ENCODE measurements around the gene ZNF746. TPM values are rescaled to one million over a fixed set of nuclear protein-coding genes. Genes with fewer than 3 reads are reported as not detected.

ZNF746 gene
- total and polyA plus RNA-seq, 9 of the 15 experiments (the other 6 are each of a cell fraction or from before 2014, with no cell fraction given): 1.7 to 31.6 (median 13.3) TPM

GRCh38 chr7:149431486-149432120, 66.0 kb downstream of the ZNF746 start:
- no TSS peak for BruUV-seq (replicated peaks)
- FAIRE-seq: no peak
- no peak for ATAC-seq
- no peak overlapping the region for H3K27ac ChIP-seq (ENCODE audit: extremely low read depth, low read depth, low read length)
- no peaks in the 10 kb centered on the region; a peak in 2 of 5 replicates for H3K4me1 ChIP-seq (replicated peaks in 1 of 2; ENCODE audit: control insufficient read depth in 2 of 2, insufficient read depth in 2 of 2, low read length in 2 of 2)
- H3K4me2 ChIP-seq (ENCODE audit: insufficient read depth, low read length): no peak overlapping the region
- ChIA-PET CTCF (ENCODE audit: low intra/inter-chr PET ratio) (no interaction called here), POLR2A (no interaction called here)
- intact Hi-C loops (cut with micrococcal nuclease) (no loop called here), in situ Hi-C loops (cut with MboI) (no loop called here)
- H3K9me1 ChIP-seq (ENCODE audit: control insufficient read depth, insufficient read depth, low read length): no peaks in the 10 kb centered on the region
- no peak overlapping the region for H3K9ac ChIP-seq (ENCODE audit: insufficient read depth in 1 of 2, low read depth in 2 of 2, low read length in 2 of 2)
- no peak overlapping the region for H3K4me3 ChIP-seq
- DNase-seq (ENCODE audit: extremely low read depth in 1 of 4, low spot score in 3 of 4): no peak
- H2AFZ ChIP-seq (ENCODE audit: low read depth, low read length): no peak overlapping the region
- no peaks in the 10 kb centered on the region for H3K27me3 ChIP-seq (ENCODE audit: control insufficient read depth in 2 of 2, insufficient read depth in 2 of 2, low read length in 2 of 2)
- peaks cover 55% of the 10 kb centered on the region for H3K36me3 ChIP-seq (ENCODE audit: control insufficient read depth, insufficient read depth, low read length)
- no peaks in the 10 kb centered on the region for H3K9me3 ChIP-seq (replicated peaks; ENCODE audit: control insufficient read depth, insufficient read depth, low read depth, low read length)
- 99% methylated on average over 54 of the region's 66 CpGs for WGBS (ENCODE audit: insufficient coverage, low coverage, missing lambda C conversion rate)
- H4K20me1 ChIP-seq (replicated peaks; ENCODE audit: control insufficient read depth, insufficient read depth, low read length): no peaks in the 10 kb centered on the region
- H3K79me2 ChIP-seq (ENCODE audit: control insufficient read depth, insufficient read depth, low read length): no peaks in the 10 kb centered on the region
- TF ChIP-seq RAD51 (IDR thresholded peaks at IDR 0.05; ENCODE audit: borderline replicate concordance, low read depth) (no peak), POLR2B (IDR thresholded peaks at IDR 0.05; ENCODE audit: low read depth, partially characterized antibody) (no peak), MTA1 (IDR thresholded peaks at IDR 0.05; ENCODE audit: borderline replicate concordance) (no peak), GABPB1 (CRISPR knock-in tag; IDR thresholded peaks at IDR 0.05) (no peak), ZFP30 (CRISPR knock-in tag; IDR thresholded peaks at IDR 0.05; ENCODE audit: borderline replicate concordance) (no peak), CUX1 (CRISPR knock-in tag; IDR thresholded peaks at IDR 0.05) (no peak), SETDB1 (IDR thresholded peaks at IDR 0.05; ENCODE audit: low read length) (no peak), CTCF (IDR thresholded peaks at IDR 0.05 in 2 of 3, conservative IDR thresholded peaks at IDR 0.05 in 1 of 3; ENCODE audit: insufficient read depth in 2 of 3, low read depth in 1 of 3, low read length in 3 of 3) (no peak), DPF2 (IDR thresholded peaks at IDR 0.05) (no peak), ZNF592 (IDR thresholded peaks at IDR 0.05) (no peak), FOXM1 (IDR thresholded peaks at IDR 0.05; ENCODE audit: low read depth) (no peak), FOXM1 (CRISPR knock-in tag; IDR thresholded peaks at IDR 0.05; ENCODE audit: low read depth) (no peak)

Data from K562 (cell line).